Measurements from ENCODE around the gene CBARP. TPM values are rescaled to one million over a fixed set of nuclear protein-coding genes. Genes with fewer than 3 reads are reported as not detected.

CBARP gene
- total and polyA plus RNA-seq, 9 of the 15 experiments (the other 6 are each of a cell fraction or from before 2014, with no cell fraction given), result 0.03 to 8.9 (median 1.2) TPM; not detected in 1

DNA sequence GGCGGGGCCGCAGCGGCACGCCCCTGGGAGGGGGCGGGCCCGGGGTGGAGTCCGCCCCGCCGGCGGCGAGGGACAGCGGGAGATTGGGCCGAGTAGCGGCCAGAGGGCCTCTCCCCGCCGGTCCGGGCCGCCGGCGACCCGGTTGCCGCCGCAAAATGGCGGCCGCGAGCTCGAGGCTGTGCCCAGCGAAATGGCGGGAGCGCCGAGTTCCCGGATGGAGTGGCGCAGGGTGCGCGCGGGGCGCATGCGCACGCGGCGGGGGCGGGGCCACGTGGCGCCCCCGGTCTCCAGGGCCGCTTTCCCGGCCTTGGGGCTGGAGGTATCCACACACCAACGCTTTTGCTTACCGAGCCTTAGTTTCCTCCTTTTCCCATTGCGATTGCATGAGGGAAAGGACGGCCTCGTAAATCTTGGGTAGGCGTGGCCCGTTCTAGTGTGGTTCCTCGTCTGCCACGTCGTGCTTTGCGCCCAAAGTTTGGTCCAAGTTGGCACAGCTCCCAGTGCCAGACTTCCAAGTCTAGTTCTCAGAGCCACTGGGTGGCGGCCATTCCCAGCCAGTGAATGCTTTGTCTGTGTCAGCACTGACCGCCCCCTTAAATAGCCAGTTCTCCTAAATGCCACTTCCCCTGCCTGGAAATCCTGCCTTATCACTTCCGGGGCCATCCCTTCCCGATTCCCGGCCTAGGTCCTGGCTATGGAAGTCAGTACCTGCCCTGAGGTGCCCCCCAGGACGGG lies 31.8 kb upstream of the CBARP start (continued):
- TF ChIP-seq ZNF121 (CRISPR knock-in tag; conservative IDR thresholded peaks at IDR 0.05) (no peak), ZNF253 (CRISPR knock-in tag; conservative IDR thresholded peaks at IDR 0.05) (no peak), ZFX (CRISPR knock-in tag; IDR thresholded peaks at IDR 0.05) (peak; percentile 48), PCBP1 (IDR thresholded peaks at IDR 0.05; ENCODE audit: low read depth, low read length, poor library complexity, severe bottlenecking) (peak; percentile 54), KHSRP (IDR thresholded peaks at IDR 0.05) (no peak), DMBX1 (CRISPR knock-in tag; IDR thresholded peaks at IDR 0.05; ENCODE audit: borderline replicate concordance) (peak; percentile 82)
- TF ChIP-seq, protein P1, sequence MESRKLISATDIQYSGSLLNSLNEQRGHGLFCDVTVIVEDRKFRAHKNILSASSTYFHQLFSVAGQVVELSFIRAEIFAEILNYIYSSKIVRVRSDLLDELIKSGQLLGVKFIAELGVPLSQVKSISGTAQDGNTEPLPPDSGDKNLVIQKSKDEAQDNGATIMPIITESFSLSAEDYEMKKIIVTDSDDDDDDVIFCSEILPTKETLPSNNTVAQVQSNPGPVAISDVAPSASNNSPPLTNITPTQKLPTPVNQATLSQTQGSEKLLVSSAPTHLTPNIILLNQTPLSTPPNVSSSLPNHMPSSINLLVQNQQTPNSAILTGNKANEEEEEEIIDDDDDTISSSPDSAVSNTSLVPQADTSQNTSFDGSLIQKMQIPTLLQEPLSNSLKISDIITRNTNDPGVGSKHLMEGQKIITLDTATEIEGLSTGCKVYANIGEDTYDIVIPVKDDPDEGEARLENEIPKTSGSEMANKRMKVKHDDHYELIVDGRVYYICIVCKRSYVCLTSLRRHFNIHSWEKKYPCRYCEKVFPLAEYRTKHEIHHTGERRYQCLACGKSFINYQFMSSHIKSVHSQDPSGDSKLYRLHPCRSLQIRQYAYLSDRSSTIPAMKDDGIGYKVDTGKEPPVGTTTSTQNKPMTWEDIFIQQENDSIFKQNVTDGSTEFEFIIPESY (CRISPR knock-in tag; IDR thresholded peaks at IDR 0.05), result no peak
- TF ChIP-seq, protein P2, sequence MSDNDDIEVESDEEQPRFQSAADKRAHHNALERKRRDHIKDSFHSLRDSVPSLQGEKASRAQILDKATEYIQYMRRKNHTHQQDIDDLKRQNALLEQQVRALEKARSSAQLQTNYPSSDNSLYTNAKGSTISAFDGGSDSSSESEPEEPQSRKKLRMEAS (CRISPR knock-in tag; IDR thresholded peaks at IDR 0.05), result peak; percentile 86
- TF ChIP-seq, protein P3, sequence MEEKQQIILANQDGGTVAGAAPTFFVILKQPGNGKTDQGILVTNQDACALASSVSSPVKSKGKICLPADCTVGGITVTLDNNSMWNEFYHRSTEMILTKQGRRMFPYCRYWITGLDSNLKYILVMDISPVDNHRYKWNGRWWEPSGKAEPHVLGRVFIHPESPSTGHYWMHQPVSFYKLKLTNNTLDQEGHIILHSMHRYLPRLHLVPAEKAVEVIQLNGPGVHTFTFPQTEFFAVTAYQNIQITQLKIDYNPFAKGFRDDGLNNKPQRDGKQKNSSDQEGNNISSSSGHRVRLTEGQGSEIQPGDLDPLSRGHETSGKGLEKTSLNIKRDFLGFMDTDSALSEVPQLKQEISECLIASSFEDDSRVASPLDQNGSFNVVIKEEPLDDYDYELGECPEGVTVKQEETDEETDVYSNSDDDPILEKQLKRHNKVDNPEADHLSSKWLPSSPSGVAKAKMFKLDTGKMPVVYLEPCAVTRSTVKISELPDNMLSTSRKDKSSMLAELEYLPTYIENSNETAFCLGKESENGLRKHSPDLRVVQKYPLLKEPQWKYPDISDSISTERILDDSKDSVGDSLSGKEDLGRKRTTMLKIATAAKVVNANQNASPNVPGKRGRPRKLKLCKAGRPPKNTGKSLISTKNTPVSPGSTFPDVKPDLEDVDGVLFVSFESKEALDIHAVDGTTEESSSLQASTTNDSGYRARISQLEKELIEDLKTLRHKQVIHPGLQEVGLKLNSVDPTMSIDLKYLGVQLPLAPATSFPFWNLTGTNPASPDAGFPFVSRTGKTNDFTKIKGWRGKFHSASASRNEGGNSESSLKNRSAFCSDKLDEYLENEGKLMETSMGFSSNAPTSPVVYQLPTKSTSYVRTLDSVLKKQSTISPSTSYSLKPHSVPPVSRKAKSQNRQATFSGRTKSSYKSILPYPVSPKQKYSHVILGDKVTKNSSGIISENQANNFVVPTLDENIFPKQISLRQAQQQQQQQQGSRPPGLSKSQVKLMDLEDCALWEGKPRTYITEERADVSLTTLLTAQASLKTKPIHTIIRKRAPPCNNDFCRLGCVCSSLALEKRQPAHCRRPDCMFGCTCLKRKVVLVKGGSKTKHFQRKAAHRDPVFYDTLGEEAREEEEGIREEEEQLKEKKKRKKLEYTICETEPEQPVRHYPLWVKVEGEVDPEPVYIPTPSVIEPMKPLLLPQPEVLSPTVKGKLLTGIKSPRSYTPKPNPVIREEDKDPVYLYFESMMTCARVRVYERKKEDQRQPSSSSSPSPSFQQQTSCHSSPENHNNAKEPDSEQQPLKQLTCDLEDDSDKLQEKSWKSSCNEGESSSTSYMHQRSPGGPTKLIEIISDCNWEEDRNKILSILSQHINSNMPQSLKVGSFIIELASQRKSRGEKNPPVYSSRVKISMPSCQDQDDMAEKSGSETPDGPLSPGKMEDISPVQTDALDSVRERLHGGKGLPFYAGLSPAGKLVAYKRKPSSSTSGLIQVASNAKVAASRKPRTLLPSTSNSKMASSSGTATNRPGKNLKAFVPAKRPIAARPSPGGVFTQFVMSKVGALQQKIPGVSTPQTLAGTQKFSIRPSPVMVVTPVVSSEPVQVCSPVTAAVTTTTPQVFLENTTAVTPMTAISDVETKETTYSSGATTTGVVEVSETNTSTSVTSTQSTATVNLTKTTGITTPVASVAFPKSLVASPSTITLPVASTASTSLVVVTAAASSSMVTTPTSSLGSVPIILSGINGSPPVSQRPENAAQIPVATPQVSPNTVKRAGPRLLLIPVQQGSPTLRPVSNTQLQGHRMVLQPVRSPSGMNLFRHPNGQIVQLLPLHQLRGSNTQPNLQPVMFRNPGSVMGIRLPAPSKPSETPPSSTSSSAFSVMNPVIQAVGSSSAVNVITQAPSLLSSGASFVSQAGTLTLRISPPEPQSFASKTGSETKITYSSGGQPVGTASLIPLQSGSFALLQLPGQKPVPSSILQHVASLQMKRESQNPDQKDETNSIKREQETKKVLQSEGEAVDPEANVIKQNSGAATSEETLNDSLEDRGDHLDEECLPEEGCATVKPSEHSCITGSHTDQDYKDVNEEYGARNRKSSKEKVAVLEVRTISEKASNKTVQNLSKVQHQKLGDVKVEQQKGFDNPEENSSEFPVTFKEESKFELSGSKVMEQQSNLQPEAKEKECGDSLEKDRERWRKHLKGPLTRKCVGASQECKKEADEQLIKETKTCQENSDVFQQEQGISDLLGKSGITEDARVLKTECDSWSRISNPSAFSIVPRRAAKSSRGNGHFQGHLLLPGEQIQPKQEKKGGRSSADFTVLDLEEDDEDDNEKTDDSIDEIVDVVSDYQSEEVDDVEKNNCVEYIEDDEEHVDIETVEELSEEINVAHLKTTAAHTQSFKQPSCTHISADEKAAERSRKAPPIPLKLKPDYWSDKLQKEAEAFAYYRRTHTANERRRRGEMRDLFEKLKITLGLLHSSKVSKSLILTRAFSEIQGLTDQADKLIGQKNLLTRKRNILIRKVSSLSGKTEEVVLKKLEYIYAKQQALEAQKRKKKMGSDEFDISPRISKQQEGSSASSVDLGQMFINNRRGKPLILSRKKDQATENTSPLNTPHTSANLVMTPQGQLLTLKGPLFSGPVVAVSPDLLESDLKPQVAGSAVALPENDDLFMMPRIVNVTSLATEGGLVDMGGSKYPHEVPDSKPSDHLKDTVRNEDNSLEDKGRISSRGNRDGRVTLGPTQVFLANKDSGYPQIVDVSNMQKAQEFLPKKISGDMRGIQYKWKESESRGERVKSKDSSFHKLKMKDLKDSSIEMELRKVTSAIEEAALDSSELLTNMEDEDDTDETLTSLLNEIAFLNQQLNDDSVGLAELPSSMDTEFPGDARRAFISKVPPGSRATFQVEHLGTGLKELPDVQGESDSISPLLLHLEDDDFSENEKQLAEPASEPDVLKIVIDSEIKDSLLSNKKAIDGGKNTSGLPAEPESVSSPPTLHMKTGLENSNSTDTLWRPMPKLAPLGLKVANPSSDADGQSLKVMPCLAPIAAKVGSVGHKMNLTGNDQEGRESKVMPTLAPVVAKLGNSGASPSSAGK (IDR thresholded peaks at IDR 0.05), result no peak; the same call in 1 of the 2 replicates
- TF ChIP-seq, protein P4, sequence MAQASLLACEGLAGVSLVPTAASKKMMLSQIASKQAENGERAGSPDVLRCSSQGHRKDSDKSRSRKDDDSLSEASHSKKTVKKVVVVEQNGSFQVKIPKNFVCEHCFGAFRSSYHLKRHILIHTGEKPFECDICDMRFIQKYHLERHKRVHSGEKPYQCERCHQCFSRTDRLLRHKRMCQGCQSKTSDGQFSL (CRISPR knock-in tag; IDR thresholded peaks at IDR 0.05), result no peak
- TF ChIP-seq, protein P4 (tag; IDR thresholded peaks at IDR 0.05), result peak in 1 of 2 experiments; percentile 2; a peak in 1 of 4 replicates

Measured in K562 (cell line).